Astrocyte (in vitro differentiated cells and primary cell): ENCODE data around the gene TMEM232.

Experiments
- EZH2 ChIP-seq: IDR thresholded peaks from 2 replicates; pipeline ENCODE4 v1.6.1; 2012; ENCODE audit warnings: mild to moderate bottlenecking, low read length, inconsistent platforms; ENCODE audit not compliant: insufficient read depth
- TF ChIP-seq, protein P1 (sequence below): IDR thresholded peaks from 2 replicates; pipeline ENCODE4 v1.5.1; 2011; ENCODE audit warnings: low read depth, mild to moderate bottlenecking, inconsistent platforms, low read length, moderate library complexity; ENCODE audit not compliant: insufficient read depth

DNA sequence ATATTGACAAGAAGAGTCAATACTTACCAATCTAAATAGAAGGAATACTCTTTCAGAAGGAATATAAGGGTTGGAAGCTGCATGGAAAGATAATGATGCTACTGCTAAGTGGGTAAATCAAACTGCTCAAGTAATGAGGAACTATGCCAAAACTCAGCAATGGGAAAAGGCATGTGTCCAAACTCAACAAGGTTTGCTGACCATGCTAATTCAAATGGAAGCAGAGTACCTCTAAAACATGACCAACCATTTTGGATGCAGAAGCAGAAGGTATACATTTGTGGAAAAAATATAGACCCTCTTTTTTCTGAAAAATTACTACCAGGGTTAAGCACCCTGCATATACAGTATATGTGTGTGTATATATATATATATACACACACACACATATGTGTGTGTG lies 21.1 kb downstream of the TMEM232 start:
- TF ChIP-seq, protein P1, sequence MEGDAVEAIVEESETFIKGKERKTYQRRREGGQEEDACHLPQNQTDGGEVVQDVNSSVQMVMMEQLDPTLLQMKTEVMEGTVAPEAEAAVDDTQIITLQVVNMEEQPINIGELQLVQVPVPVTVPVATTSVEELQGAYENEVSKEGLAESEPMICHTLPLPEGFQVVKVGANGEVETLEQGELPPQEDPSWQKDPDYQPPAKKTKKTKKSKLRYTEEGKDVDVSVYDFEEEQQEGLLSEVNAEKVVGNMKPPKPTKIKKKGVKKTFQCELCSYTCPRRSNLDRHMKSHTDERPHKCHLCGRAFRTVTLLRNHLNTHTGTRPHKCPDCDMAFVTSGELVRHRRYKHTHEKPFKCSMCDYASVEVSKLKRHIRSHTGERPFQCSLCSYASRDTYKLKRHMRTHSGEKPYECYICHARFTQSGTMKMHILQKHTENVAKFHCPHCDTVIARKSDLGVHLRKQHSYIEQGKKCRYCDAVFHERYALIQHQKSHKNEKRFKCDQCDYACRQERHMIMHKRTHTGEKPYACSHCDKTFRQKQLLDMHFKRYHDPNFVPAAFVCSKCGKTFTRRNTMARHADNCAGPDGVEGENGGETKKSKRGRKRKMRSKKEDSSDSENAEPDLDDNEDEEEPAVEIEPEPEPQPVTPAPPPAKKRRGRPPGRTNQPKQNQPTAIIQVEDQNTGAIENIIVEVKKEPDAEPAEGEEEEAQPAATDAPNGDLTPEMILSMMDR: no peak
- no peak for TF ChIP-seq EZH2
